HG03025 (cell line): Measurements from ENCODE around the gene FPGS.
"Not testable (repeated sequence)": the region's sequence is repeated elsewhere in the genome, so short reads cannot be mapped to it uniquely, and the experiment has no call there.

Experiments used
- ATAC-seq: cut with Tn5 transposase; IDR thresholded peaks from one replicate; pipeline ENCODE4 v1.9.1; 2021; ENCODE audit warnings: mild to moderate bottlenecking, moderate library complexity; ENCODE audit not compliant: unreplicated experiment, low FRiP score

The FPGS gene

GRCh38 chr9:127802576-127803443, at the start of gene FPGS:
Gene FPGS, plus strand, starts transcription at chr9:127802882. Its CDS starts 43 bp downstream, at chr9:127802925.
- ATAC-seq: peak; percentile 62

GRCh38 chr9:127753148-127753547, 49.5 kb upstream of the FPGS start:
- no peak for ATAC-seq

GRCh38 chr9:127753622-127754021, 49.1 kb upstream of the FPGS start:
- ATAC-seq: no peak

- no peak for ATAC-seq
Measured at GRCh38 chr9:127754099-127755060, 48.3 kb upstream of the FPGS start.

GRCh38 chr9:127755061-127756060, 47.3 kb upstream of the FPGS start:
- ATAC-seq: no peak

- ATAC-seq: no peak
Measured at GRCh38 chr9:127756233-127756632, 46.4 kb upstream of the FPGS start.

GRCh38 chr9:127756776-127757175, 45.9 kb upstream of the FPGS start:
- ATAC-seq: not testable (repeated sequence)

- ATAC-seq: no peak
Measured at GRCh38 chr9:127758843-127759242, 43.8 kb upstream of the FPGS start.

- ATAC-seq: no peak
Measured at GRCh38 chr9:127761061-127761460, 41.6 kb upstream of the FPGS start.

- ATAC-seq: no peak
Measured at GRCh38 chr9:127761491-127761956, 41.2 kb upstream of the FPGS start.

GRCh38 chr9:127762111-127762676, 40.5 kb upstream of the FPGS start:
- ATAC-seq: no peak

GRCh38 chr9:127763918-127764384, 38.7 kb upstream of the FPGS start:
- ATAC-seq: no peak

- ATAC-seq: no peak
Measured at GRCh38 chr9:127765418-127765817, 37.3 kb upstream of the FPGS start.

- no peak for ATAC-seq
Measured at GRCh38 chr9:127767410-127767809, 35.3 kb upstream of the FPGS start.

GRCh38 chr9:127767909-127768331, 34.8 kb upstream of the FPGS start:
- no peak for ATAC-seq

- ATAC-seq: no peak
Measured at GRCh38 chr9:127768698-127769097, 34.0 kb upstream of the FPGS start.

GRCh38 chr9:127769101-127769500, 33.6 kb upstream of the FPGS start:
- no peak for ATAC-seq

GRCh38 chr9:127769929-127770582, 32.6 kb upstream of the FPGS start:
- no peak for ATAC-seq

- no peak for ATAC-seq
Measured at GRCh38 chr9:127770583-127770904, 32.1 kb upstream of the FPGS start.
